ENCODE data around the gene BCL2.

GRCh38 chr18:63344263-63344662, 24.7 kb upstream of the BCL2 start:
- TF ChIP-seq, protein P1, sequence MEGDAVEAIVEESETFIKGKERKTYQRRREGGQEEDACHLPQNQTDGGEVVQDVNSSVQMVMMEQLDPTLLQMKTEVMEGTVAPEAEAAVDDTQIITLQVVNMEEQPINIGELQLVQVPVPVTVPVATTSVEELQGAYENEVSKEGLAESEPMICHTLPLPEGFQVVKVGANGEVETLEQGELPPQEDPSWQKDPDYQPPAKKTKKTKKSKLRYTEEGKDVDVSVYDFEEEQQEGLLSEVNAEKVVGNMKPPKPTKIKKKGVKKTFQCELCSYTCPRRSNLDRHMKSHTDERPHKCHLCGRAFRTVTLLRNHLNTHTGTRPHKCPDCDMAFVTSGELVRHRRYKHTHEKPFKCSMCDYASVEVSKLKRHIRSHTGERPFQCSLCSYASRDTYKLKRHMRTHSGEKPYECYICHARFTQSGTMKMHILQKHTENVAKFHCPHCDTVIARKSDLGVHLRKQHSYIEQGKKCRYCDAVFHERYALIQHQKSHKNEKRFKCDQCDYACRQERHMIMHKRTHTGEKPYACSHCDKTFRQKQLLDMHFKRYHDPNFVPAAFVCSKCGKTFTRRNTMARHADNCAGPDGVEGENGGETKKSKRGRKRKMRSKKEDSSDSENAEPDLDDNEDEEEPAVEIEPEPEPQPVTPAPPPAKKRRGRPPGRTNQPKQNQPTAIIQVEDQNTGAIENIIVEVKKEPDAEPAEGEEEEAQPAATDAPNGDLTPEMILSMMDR (IDR thresholded peaks at IDR 0.05) = no peak
- TF ChIP-seq POLR2AphosphoS5 (IDR thresholded peaks at IDR 0.05) = no peak

Measured in sigmoid colon (tissue), 4 donors.